GM18502 (cell line): Measurements from ENCODE around the gene PDE7B.
"Not testable (repeated sequence)": the region's sequence is repeated elsewhere in the genome, so short reads cannot be mapped to it uniquely, and the experiment has no call there.

Experiments
- ATAC-seq: cut with Tn5 transposase; IDR thresholded peaks from one replicate; pipeline ENCODE4 v1.9.1; 2021; ENCODE audit warnings: mild to moderate bottlenecking; ENCODE audit not compliant: unreplicated experiment, poor library complexity

PDE7B gene

DNA sequence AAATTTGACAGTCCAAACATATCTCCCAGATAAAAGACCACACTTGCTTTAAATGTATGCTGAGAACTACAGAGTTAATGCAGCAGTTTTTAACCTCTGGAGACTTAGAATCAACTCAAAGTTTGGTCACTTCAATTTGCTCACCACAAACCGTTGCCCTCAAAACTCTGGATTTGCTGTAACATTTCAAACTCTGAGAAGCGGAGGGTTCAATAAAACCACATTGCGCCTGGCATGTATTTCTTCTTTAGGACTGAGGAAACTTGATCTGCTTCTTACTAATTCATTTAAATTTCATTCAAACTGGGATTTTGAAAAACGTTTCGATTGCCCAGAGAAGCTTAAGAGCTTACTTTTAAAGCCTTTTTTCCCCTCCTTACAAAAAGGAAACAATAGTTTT, 282.8 kb downstream of the PDE7B start:
- no peak for ATAC-seq

DNA sequence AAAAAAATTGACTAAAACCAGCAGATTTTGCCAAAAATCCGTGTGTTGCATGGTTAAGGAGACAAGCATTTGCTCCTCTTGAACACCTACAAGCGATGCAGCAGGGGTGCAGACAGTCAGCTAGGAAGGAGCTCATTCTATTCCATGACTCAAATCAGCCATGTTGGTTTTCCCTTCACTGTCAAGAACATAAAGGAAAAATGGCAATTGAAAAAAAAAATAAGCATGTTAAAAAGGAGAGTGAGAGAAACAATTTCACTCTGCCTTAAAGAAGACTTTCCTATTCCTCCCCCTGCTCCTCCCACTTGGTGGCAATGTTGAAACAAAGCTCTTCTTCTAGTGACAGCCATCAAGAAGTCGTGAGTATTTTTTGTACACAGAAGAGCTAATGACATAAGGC, 283.2 kb downstream of the PDE7B start:
- ATAC-seq, result no peak

DNA sequence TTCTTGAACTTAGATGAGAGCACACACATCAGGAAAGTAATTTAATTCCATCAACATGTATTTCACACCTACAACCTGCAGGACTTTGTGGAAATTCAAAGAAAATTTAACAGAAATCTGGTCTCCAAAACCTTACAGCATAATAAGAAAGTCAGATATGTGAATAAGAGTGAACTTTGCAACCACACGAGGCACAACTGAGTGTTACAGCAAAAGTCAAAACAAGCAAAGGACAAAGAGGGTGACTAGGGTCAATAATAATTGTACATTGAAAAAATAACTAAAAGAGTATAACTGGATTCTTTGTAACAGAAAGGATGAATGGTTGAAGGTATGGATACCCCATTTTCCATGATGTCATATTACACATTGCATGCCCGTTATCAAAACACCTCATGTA, 284.8 kb downstream of the PDE7B start:
- no peak for ATAC-seq

GRCh38 chr6:136137008-136137692, 285.6 kb downstream of the PDE7B start:
- no peak for ATAC-seq

DNA sequence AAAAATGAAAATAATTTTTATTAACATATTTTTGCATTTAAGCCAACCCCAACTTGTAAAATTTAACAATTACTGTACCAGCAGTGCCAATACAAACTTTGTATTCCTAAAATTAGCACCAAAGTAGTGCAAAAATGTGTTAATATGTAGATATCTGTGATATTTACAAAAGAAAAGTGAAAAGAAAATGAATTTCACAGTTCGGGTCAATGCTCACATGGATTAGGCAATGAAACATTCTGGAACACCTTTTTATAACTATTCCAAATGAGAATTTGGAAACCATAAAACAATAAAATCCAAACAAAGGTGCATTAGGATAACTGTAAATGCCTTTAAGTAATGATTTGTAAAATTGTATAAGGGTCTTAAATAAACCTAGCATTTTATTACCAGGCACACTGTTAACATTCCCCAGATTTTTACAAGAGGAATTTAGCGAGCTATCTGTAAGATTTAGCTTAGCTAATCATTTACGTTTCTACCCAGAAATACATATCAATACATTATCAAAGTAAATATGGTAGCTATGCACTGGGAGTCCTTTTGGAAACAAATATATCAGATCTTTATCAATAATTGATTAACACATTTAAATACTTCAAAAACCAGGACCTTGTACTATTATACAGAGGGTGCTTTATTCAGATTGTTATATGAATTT, 286.4 kb downstream of the PDE7B start:
- no peak for ATAC-seq

GRCh38 chr6:136139111-136139510, 287.6 kb downstream of the PDE7B start:
- not testable (repeated sequence) for ATAC-seq

GRCh38 chr6:136144251-136145023, 292.9 kb downstream of the PDE7B start:
- ATAC-seq, result no peak

DNA sequence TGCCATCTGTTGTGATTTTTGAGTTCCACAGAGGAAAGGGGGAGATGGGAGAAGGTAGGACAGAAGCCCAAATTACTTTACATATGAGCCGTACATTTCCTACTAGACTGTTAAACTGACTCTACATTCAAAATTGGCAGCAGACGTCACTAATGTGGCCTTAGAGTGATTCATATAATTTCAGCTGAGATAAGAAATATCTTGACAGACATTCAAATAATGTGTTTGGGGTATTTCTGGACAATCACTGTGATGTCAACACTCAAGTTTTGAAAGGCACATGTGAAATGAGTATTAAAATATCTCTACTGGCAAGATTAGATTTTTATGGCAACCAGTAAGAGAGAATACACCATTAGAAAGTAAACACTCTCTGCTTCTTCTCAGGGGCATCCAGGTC, 294.6 kb downstream of the PDE7B start:
- no peak for ATAC-seq

- ATAC-seq, result no peak
These were observed 295.8 kb downstream of the PDE7B start for GRCh38 chr6:136147342-136147741.

GRCh38 chr6:136148051-136148450, 296.6 kb downstream of the PDE7B start:
- ATAC-seq, result no peak

GRCh38 chr6:136148523-136148922, 297.0 kb downstream of the PDE7B start:
- no peak for ATAC-seq

- ATAC-seq, result no peak
These were observed 297.8 kb downstream of the PDE7B start for GRCh38 chr6:136149311-136149710.

DNA sequence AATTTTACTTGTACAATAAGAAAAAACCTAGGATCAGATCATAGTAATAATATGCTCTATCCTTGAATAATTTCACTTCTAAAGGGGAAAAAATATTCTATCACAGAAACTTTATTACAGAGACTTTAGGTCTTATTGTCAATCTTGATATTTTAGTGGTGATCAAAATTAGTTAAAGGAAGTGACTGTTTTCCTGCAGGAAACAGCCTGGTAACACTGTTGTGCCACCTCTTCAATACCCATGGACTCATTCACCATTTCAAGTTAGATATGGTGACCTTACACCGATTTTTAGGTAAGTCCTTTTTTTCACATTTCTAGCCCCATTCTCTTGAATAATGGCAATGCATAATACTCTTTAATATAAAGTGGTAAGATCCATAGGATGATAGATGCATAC, 299.5 kb downstream of the PDE7B start:
- ATAC-seq, result no peak

- ATAC-seq, result no peak
These were observed 302.3 kb downstream of the PDE7B start for GRCh38 chr6:136153707-136154375.

DNA sequence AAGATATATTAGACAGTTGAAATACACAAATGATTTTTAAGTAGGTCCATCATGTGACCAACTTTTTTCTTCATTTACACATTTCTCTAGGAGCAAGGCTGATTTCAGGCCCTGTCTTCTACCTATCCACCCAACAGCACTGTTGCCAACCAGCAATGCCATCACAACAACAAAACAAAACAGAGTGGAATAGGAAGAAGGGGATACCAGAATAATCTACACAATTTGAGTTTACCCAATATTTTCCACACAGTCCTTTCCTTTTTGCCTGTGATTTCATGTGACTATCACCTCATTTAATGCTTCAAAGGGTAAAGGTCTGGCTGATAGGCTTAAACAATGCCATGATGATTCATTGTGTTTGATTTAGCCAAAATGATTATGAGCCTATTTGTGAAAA, 303.7 kb downstream of the PDE7B start:
- ATAC-seq, result no peak

- no peak for ATAC-seq
These were observed 306.2 kb downstream of the PDE7B start for GRCh38 chr6:136157743-136158142.

DNA sequence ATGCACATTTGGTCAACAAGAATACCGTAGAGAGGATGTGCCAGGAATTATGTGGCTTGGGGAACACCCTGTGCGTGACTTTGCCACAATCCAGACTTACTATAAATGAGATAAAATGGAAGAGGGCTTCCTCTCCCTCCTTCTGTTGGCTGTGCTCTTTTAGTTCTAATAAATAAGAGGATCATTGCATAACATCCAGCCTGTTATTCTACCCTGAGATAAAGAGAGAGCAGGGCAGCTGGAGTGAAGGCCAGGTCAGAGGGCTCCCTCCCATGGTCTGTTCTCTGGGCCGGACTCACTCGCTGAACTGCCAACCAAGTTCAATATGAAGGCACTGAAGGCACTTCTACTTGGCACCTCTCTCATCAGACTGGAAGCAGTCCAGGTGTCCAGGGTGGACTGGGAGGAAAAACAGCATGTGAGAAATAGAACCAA, 306.9 kb downstream of the PDE7B start:
- ATAC-seq, result no peak

DNA sequence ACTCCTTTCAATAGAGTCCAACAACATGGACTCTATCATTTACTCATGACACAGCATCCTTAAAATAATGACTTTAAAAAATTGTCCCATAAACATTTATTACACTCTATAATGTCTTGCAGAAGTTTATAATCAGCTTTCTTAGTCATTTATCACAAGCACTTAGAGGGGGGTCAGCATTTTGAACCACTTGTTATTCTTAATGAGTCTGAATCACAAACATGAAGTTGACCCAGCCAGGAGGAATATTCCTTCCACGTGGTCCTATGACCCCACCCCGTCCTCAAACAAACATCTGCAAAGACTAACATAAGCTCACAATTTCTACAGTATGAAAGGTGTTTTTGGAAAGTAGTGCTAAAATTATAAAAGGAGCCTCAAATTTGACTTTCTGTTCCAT, 307.5 kb downstream of the PDE7B start:
- ATAC-seq, result no peak

DNA sequence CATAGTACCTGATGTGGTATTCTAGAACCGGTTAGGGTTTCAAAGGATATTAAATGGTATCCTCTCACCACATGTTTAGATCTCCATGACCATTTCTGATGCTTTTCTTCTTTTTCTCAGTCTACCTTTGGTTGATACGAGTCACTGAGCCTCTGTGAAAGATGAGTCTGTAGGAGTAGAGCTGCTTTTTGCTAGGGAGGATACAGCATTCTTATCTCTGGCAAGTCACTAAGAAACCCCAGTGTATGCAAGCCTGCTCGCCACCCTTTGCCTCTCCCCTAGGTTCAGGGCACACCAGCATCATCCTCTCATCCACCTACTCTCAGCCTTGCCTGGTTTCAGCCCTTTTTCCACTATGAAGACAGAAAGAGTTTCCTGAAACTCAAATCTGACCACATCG, 308.7 kb downstream of the PDE7B start:
- no peak for ATAC-seq

DNA sequence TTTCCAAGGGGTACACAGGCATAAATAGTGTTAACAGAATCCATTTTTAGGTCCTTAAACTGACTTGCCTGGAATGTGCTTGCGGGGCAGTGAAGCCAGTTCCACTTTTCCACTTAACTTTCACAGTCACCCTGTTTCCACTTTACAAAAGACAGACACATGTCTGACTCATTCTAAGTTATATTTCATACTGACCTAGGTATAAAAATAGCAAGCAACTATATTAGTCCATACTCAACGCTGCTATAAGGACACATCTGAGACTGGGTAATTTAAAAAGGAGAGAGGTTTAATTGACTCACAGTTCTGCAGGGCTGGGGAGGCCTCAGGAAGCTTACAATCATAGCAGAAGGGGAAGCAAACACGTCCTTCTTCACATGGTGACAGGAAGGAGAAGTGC, 310.4 kb downstream of the PDE7B start:
- no peak for ATAC-seq

DNA sequence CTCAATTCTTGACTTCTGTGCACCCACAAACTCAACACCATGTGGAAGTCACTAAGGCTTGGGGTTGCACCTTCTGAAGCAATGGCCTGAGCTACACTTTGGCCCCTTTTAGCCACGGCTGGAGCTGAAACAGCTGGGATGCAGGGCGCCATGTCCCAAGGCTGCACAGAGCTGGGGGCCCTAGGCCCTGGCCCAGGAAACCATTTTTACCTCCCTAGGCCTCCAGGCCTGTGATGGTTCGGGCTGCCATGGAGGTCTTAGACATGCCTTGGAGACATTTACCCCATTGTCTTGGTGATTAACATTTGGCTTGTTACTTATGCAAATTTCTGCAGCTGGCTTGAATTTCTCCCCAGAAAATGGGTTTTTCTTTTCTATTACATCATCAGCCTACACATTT, 311.8 kb downstream of the PDE7B start:
- no peak for ATAC-seq
